Measurements from ENCODE around the gene C16orf92. TPM values are rescaled to one million over a fixed set of nuclear protein-coding genes. Genes with fewer than 3 reads are reported as not detected.

The C16orf92 gene
- total and polyA plus RNA-seq, 2 of the 8 experiments (the other 6 are each of a cell fraction or from before 2014, with no cell fraction given), result not detected

GRCh38 chr16:29992344-29992967 is 30.5 kb upstream of the C16orf92 start (continued):
- TF ChIP-seq CTBP2 (IDR thresholded peaks at IDR 0.05; ENCODE audit: borderline replicate concordance, insufficient read depth, insufficient read length, low read length), result no peak

Measured in H1 (cell line).